Measurements from ENCODE around the gene CAMSAP1. TPM values are rescaled to one million over a fixed set of nuclear protein-coding genes. Genes with fewer than 3 reads are reported as not detected.

CAMSAP1 gene
- polyA plus RNA-seq, 1 donor from 2014 or later: 2.7 TPM

GRCh38 chr9:135779571-135779970 lies 127.8 kb downstream of the CAMSAP1 start:
- H3K4me1 Mint-ChIP-seq: no peaks in the 10 kb centered on the region
- no peak overlapping the region for H3K4me3 Mint-ChIP-seq
- no peak overlapping the region for H3K27ac Mint-ChIP-seq
- no peaks in the 10 kb centered on the region for H3K36me3 Mint-ChIP-seq
- H3K27me3 Mint-ChIP-seq: no peaks in the 10 kb centered on the region
- no peaks in the 10 kb centered on the region for H3K9me3 Mint-ChIP-seq

GRCh38 chr9:135778421-135778820 lies 128.9 kb downstream of the CAMSAP1 start:
- no peak overlapping the region for H3K4me3 Mint-ChIP-seq
- no peaks in the 10 kb centered on the region for H3K4me1 Mint-ChIP-seq
- no peaks in the 10 kb centered on the region for H3K36me3 Mint-ChIP-seq
- H3K27ac Mint-ChIP-seq: no peak overlapping the region
- H3K9me3 Mint-ChIP-seq: no peaks in the 10 kb centered on the region
- no peaks in the 10 kb centered on the region for H3K27me3 Mint-ChIP-seq

- Mint-ChIP-seq H3K36me3 (no peaks in the 10 kb centered on the region), H3K27ac (no peak overlapping the region), H3K4me3 (no peak overlapping the region), H3K9me3 (no peaks in the 10 kb centered on the region), H3K4me1 (no peaks in the 10 kb centered on the region), H3K27me3 (no peaks in the 10 kb centered on the region)
These were observed 129.6 kb downstream of the CAMSAP1 start for GRCh38 chr9:135777623-135778177.

GRCh38 chr9:135776893-135777622 lies 130.3 kb downstream of the CAMSAP1 start:
- no peak overlapping the region for H3K4me3 Mint-ChIP-seq
- no peaks in the 10 kb centered on the region for H3K27me3 Mint-ChIP-seq
- H3K36me3 Mint-ChIP-seq: no peaks in the 10 kb centered on the region
- no peaks in the 10 kb centered on the region for H3K9me3 Mint-ChIP-seq
- H3K4me1 Mint-ChIP-seq: no peaks in the 10 kb centered on the region
- H3K27ac Mint-ChIP-seq: no peak overlapping the region

DNA sequence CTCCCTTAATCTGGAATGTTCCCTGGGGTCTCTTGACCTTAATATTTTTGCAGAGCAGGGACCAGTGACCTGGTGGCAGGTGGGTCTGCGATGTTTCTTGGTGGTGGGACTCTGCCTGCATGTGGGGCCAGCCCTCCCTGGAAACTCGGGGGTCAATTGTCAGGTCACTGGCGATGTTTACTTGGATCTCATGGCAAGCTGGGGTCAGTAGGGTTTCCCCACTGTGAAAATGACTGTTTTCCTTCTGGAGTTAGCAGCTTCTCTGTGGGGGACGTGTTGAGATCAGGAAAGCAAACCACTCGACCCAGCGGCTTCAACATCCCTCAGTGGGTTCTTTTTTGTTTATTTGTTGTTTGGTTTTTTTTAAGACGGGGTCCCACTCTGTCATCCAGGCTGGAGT lies 131.4 kb downstream of the CAMSAP1 start:
- no peak overlapping the region for H3K27ac Mint-ChIP-seq
- H3K27me3 Mint-ChIP-seq: no peaks in the 10 kb centered on the region
- no peaks in the 10 kb centered on the region for H3K9me3 Mint-ChIP-seq
- no peaks in the 10 kb centered on the region for H3K36me3 Mint-ChIP-seq
- H3K4me3 Mint-ChIP-seq: no peak overlapping the region
- H3K4me1 Mint-ChIP-seq: no peaks in the 10 kb centered on the region

GRCh38 chr9:135774794-135775525 lies 132.4 kb downstream of the CAMSAP1 start:
- no peak overlapping the region for H3K27ac Mint-ChIP-seq
- no peaks in the 10 kb centered on the region for H3K27me3 Mint-ChIP-seq
- no peaks in the 10 kb centered on the region for H3K4me1 Mint-ChIP-seq
- H3K9me3 Mint-ChIP-seq: no peaks in the 10 kb centered on the region
- no peak overlapping the region for H3K4me3 Mint-ChIP-seq
- H3K36me3 Mint-ChIP-seq: no peaks in the 10 kb centered on the region

DNA sequence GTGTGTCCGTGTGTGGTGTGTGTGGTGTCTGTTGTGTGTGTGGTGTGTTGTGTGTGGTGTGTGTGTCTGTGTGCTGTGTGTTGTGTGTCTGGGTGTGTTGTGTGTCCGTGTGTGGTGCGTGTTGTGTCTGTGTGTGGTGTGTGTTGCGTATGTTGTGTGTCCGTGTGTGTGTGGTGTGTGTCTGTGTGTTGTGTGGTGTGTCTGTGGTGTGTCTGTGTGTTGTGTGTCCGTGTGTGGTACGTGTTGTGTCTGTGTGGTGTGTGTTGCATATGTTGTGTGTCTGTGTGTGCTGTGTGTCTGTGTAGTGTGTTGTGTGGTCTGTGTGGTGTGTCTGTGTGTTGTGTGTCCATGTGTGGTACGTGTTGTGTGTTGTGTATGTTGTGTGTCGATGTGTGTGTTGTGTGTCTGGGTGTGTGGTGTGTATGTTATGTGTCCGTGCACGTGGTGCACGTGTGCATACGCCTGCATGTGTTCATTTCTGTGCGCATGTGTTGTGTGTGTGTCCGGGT lies 133.1 kb downstream of the CAMSAP1 start:
- H3K4me1 Mint-ChIP-seq: no peaks in the 10 kb centered on the region
- no peaks in the 10 kb centered on the region for H3K9me3 Mint-ChIP-seq
- H3K27ac Mint-ChIP-seq: no peak overlapping the region
- H3K36me3 Mint-ChIP-seq: no peaks in the 10 kb centered on the region
- no peak overlapping the region for H3K4me3 Mint-ChIP-seq
- H3K27me3 Mint-ChIP-seq: no peaks in the 10 kb centered on the region

DNA sequence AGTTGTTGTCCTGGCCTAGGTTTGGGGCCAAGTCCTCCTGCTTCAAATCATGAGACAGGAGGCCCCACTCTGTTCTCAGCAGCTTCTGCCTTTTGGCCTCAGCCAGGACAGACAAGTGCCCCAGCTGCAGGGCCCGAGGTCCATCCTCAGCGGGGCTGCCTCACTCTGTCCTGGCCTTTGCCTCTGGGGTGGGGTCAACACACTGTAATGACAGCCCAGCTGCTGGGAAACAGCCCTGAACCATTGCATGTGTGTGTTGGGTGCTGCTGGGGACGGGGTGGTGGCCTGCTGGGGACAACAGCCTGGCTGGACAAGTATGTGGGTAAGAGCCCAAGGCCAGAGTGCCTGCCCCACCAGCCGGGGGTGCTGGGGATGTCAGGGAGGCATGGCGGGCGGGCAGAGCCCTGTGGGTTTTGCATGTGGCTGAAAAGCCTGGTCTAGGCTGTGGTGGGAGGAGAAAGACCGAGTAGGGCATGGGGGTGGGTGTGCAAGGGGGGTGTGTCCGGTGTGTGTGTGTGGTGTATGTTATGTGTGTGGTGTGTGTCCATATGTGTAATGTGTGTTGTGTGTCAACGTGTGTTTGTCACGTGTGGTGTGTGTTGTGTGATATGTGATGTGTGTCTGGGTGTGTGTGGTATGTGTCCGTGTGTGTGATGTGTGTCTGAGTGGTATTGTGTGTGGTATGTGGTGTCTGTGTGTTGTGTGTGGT lies 133.7 kb downstream of the CAMSAP1 start:
- Mint-ChIP-seq H3K4me1 (no peaks in the 10 kb centered on the region), H3K27me3 (no peaks in the 10 kb centered on the region), H3K27ac (no peak overlapping the region), H3K36me3 (no peaks in the 10 kb centered on the region), H3K4me3 (no peak overlapping the region), H3K9me3 (no peaks in the 10 kb centered on the region)

GRCh38 chr9:135772702-135773493 lies 134.4 kb downstream of the CAMSAP1 start:
- H3K4me1 Mint-ChIP-seq: no peaks in the 10 kb centered on the region
- no peaks in the 10 kb centered on the region for H3K9me3 Mint-ChIP-seq
- no peak overlapping the region for H3K27ac Mint-ChIP-seq
- H3K36me3 Mint-ChIP-seq: no peaks in the 10 kb centered on the region
- no peak overlapping the region for H3K4me3 Mint-ChIP-seq
- no peaks in the 10 kb centered on the region for H3K27me3 Mint-ChIP-seq

DNA sequence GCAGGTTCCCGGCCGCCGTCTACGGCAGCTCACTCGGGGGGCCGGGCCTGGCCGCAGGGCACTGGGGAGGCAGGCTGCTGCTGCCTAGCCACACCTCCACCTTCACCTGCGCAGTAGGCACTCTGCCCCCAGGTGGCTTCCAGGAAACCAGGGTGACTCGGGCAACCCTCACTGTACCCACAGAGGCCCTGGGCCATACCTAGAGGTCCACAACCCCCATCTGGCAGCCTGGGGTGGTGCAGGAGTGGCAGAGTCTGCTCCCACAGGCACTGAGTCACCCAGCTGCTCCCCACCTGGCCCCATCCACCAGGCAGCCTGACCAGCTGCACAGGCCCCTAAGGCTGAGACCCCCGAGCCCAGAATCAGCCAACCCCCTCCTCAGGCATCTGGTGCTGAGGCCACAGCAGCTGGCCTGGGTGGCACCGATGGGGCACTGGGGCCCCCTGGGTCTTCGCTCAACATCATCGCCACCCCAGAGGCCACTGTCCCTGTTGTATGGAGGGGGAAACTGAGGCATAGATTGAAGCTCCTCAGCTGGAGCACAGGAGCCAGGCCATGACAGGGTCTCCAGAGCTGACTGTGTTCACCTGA lies 135.2 kb downstream of the CAMSAP1 start:
- Mint-ChIP-seq H3K4me1 (no peaks in the 10 kb centered on the region), H3K27ac (no peak overlapping the region), H3K27me3 (no peaks in the 10 kb centered on the region), H3K9me3 (no peaks in the 10 kb centered on the region), H3K4me3 (no peak overlapping the region), H3K36me3 (no peaks in the 10 kb centered on the region)

GRCh38 chr9:135771401-135772051 lies 135.8 kb downstream of the CAMSAP1 start:
- no peaks in the 10 kb centered on the region for H3K4me1 Mint-ChIP-seq
- H3K9me3 Mint-ChIP-seq: no peaks in the 10 kb centered on the region
- no peaks in the 10 kb centered on the region for H3K27me3 Mint-ChIP-seq
- H3K36me3 Mint-ChIP-seq: no peaks in the 10 kb centered on the region
- H3K27ac Mint-ChIP-seq: no peak overlapping the region
- no peak overlapping the region for H3K4me3 Mint-ChIP-seq

GRCh38 chr9:135770771-135771170 lies 136.6 kb downstream of the CAMSAP1 start:
- Mint-ChIP-seq H3K27me3 (no peaks in the 10 kb centered on the region), H3K4me1 (no peaks in the 10 kb centered on the region), H3K4me3 (no peak overlapping the region), H3K9me3 (peaks cover 0 to 4% (median 0%) of the 10 kb centered on the region in 3 donors), H3K36me3 (no peaks in the 10 kb centered on the region), H3K27ac (no peak overlapping the region)

GRCh38 chr9:135770203-135770535 lies 137.2 kb downstream of the CAMSAP1 start:
- Mint-ChIP-seq H3K4me1 (no peaks in the 10 kb centered on the region), H3K27ac (no peak overlapping the region), H3K27me3 (no peaks in the 10 kb centered on the region), H3K9me3 (peaks cover 0 to 4% (median 0%) of the 10 kb centered on the region in 3 donors), H3K4me3 (no peak overlapping the region), H3K36me3 (no peaks in the 10 kb centered on the region)
